Stimulated activated CD4-positive, alpha-beta T cell treated with anti-CD3 and anti-CD28 coated beads, Interleukin-15, amount 100 ng/mL, for 48 hours (primary cell): Measurements from ENCODE around the gene MPC1L.
A peak's percentile ranks its signal among the peaks of the same experiment; 100 is the strongest.
"Not testable (repeated sequence)": the region's sequence is repeated elsewhere in the genome, so short reads cannot be mapped to it uniquely, and the experiment has no call there.

Experiments
- DNase-seq, 2 donors: peaks; one replicate each; pipeline ENCODE4 v3.0.0-alpha.2; 2020; ENCODE audit warnings: low read depth in 2 of 2

Gene MPC1L

DNA sequence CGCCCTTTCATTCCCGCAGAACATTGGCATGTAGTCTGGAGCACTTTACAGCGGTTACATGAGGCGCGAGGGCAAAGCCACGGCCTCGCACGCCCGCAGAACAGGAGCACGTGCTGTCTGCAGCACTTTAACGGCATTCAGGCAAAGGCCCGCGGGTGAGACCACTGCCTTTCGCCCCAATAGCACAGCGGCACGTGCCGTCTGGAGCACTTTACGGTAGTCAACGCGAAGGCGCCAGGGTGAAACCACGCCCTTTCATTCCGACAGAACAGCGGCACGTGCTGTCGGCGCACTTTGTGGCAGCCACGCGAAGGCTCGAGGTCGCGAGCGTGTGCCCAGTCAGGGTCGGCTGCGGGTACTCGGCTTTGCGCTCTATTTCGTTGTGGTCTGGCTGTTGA lies at the start of gene MPC1L:
MPC1L (plus strand) TSS at position 290 of the 398 bp plus-strand sequence. CDS start 138 bp downstream, outside the sequence.
- no peak for DNase-seq

DNA sequence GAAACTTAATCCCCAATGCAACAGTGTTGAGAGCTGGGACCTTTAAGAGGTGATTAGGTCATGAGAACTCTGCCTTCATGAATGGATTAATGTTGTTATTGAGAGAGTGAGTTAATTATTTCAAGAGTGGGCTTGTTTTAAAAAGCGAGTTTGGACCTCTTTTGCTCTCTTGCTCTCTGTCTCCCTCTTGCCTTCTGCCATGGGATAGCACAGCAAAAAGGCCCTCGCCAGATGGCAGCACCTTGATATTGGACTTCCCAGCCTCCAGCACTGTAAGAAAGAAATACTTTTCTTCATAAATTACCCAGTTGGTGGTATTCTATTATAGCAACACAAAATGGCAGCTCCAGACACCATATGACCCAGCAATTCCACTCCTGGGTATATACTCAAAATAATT lies 49.5 kb upstream of the MPC1L start:
- DNase-seq = no peak

DNA sequence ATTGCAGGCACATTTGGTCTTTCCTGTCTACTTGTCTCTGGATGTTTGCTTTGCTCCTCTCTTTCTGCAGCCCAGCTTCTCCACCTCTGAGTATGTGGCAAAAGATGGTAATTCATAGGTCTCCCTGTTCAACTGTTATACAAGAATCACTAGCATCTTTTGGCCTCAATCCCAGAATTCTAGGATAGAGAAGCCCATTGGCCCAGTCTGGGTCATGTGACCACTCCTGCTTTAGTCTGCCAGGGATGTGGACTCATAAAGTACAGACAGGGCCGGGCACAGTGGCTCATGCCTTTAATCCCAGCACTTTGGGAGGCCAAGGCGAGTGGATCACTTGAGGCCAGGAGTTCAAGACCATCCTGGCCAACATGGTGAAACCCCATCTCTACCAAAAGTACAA lies 47.8 kb upstream of the MPC1L start:
- not testable (repeated sequence) for DNase-seq

DNA sequence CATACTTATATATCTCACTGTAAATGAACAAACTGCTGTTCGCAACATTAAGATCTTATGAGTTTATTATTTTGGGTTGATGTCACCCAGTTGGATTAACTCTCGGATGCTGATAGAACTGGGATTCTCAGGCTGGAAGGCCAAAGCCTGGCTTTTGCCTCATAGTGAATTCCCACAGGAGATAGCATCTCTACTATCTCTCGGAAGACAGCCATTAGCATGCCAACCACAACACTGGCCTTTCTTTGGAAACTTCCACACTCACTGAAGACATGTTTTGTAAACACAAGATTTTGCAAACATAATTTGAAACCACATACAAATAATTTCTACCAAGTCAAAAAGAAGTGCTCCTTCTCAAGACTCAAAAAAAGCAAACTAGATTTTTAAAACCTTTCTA lies 46.9 kb upstream of the MPC1L start:
- no peak for DNase-seq

DNA sequence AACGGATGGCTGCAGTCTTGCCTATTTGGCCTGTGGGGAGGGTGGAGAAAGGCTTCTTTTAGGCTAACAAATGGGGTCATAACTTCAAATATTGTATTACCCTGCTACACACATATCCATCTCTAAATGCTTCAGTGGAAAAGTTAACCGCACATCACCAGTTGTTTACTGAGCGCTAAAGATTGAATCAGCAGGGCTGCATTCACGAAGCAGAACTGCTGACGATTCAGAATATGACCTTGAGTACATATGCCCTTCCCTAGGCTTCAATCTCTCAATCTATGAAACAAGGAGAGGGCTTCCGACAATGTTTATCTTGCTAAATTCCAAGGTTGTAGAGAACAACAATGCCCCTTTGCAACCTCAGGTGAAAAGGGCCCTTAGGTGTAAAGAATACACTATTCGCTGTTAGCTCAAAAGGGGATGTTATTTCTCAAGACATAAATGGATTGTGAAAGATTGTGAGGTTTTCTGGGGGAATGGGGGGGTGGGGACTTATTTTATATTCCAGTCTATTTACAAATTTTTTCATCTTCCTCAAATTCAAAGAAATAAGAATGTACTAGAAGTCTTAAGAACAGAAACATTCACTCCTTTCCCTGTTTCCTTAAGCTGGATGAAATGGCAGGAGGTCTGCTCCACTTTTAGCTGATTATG lies 45.1 kb upstream of the MPC1L start:
- no peak for DNase-seq

DNA sequence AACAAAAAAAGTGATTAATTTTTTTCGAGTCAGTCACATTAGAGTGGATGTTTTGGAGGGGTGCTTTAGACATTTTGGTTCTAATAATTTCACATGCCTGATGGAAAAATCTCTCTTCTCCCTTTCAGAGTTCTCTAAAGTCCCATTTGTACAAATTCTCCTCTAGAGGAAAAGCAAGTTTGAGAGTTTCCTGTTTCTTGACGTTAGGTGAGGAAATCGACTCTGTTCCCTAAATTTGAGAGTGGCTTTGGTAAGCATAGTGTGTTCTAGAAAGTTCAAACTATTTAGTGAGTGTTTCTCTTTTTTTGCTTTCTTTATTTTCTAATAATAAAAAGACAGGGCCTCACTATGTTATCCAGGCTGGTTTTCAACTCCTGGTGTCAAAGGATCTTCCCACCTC lies 44.1 kb upstream of the MPC1L start:
- DNase-seq = no peak

GRCh38 chrX:40579900-40580536 lies 43.2 kb upstream of the MPC1L start:
- no peak for DNase-seq

DNA sequence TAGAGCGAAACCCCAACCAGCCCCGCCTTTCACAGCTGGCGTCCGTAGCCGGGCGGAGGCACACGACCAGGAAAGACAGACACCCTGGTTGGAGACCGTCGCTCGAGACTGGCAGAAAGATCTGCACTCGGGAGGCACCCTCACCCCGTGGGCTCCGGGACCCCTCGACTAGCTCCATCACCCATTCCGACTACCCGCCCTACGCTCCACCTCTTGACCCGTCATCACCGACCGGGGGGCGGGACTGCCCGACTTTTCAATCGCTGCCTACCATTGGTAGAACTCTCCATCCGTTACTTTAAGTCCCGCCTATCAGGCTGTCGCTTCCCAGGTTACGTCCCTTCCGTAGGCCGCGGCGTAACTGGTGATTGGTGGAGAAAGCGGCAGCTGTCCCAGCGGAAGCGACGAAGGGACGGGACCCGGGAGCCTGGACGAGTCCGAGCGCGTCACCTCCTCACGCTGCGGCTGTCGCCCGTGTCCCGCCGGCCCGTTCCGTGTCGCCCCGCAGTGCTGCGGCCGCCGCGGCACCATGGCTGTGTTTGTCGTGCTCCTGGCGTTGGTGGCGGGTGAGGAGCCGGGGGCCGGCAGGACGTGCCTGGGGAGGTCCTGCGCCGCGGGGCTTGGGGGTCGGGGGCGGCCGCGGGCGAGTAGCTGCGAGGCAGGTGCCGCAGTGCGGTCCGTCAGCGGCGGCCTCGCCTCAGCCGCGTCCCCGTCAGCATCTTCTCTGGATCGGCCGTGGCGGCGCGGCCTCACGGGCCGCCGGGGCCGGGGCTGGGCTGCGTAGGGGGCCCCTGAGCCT lies 42.5 kb upstream of the MPC1L start, which contains the start of gene ATP6AP2:
ATP6AP2 (plus strand) TSS at position 434 of the 799 bp plus-strand sequence; CDS start at position 530, 96 bp downstream.
- DNase-seq = peak; percentile 85 to 87

- no peak for DNase-seq
Observed at GRCh38 chrX:40581336-40581920, 41.8 kb upstream of the MPC1L start.

DNA sequence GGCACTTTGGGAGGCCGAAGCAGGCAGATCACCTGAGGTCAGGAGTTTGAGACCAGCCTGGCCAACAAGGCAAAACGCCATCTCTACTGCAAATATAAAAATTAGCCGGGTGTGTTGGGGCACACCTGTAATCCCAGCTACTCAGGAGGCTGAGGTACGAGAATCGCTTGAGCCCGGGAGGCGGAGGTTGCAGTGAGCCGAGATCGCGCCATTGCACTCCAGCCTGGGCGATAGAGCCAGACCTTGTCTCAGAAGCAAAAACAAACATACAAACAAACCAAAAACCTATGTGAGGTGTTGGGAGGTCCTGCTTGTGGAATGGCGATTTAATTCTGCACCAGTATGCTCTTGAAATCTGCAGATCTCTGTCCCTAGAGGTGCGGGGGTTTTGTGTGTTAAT lies 41.0 kb upstream of the MPC1L start:
- not testable (repeated sequence) for DNase-seq

DNA sequence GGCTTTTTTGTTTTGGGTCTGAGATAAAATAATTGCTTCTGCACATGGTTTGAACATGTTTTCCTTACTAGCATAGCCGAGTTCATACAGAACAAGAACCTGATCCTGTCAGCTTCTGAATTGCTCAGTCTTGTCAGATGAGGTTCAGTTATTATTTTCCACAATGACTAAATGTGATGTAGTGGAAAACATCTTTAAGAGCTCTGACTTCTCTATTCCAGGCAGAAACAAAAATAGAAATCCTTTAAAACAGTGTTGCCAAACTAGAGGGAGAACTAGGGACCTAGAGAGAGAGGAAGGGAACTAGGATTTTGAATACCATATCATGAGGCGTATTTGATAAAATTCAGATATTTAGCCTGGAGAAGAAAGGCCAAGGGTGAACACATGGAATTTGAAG lies 40.4 kb upstream of the MPC1L start:
- DNase-seq = no peak

- not testable (repeated sequence) for DNase-seq
Observed at GRCh38 chrX:40587623-40588022, 35.6 kb upstream of the MPC1L start.

GRCh38 chrX:40589616-40590321 lies 33.5 kb upstream of the MPC1L start:
- not testable (repeated sequence) for DNase-seq

DNA sequence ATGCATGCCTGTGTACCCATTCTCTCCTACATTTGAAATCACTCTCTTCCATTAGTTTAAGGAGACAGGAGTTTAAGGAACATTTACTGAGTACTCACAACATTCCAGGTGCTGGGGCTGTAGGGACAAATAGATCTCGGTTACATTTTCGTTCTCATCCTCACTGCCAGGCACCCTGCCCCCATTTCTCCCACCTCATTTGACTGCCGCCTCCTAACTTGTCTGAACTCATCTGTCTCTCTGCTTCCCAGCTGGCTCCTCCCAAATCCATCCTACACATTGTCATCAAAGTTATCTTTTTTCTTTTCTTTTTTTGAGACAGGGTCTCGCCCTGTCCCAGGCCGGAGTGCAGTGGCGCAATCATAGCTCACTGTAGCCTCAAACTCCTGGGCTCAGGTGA lies 19.8 kb upstream of the MPC1L start:
- DNase-seq = no peak

DNA sequence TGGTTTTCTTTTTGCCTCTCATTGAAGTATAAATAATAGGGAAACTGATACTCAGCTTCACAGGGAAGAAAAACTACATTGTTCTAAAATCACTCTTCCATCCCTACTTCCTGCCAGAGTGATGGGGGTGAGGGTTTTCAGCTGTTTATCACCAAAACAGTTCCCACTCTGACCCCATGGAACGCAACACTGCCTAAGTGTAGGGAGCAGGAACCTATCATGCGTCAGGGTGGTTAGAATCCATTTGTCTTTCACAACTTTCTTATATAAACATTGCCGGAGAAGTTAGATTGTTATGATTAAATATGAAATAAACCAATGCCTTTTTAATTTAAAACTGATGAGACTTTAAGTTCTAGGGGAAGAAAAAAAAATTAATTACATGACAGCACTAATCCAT lies 15.8 kb upstream of the MPC1L start:
- no peak for DNase-seq

- no peak for DNase-seq
Observed at GRCh38 chrX:40612511-40612910, 10.7 kb upstream of the MPC1L start.

DNA sequence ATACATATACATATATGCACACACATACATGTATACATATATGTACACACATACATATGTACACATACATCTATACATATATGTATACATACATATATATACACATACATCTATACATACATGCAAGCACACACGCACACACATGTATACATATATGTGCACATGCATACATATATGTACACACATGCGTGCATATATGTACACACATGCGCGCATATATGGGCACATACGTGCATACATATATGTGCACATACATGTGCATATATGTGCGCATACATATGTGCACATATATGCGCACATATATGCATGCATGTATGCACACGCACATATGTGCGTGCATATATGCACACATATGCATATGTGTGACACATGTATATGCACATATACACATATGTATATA lies 7.3 kb upstream of the MPC1L start:
- no peak for DNase-seq

DNA sequence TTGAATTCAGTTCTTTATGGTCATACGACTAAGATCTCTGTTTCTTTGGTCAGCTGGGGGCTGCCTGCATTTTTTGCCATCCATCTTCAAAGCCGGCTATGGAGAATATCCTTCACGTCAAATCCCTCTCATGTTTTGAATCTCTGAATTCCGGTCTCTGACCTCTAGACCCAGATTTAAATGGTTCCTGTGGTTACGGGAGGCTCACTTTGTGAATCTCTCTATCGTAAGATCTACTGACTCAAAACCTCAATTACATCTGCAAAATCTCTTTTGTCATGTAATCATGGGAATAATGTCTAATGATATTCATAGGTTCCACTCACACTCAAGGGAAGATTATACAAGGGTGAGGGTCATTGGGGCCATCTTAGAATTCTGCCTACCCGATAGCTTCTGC lies 5.7 kb upstream of the MPC1L start:
- DNase-seq = no peak

GRCh38 chrX:40622479-40623138 lies 619 bp upstream of the MPC1L start:
- no peak for DNase-seq

GRCh38 chrX:40623665-40624064 lies 437 bp downstream of the MPC1L start:
- DNase-seq = no peak

- no peak for DNase-seq
Observed at GRCh38 chrX:40625294-40625693, 2.1 kb downstream of the MPC1L start.
